ENCODE data around the gene KIFBP. TPM values are rescaled to one million over a fixed set of nuclear protein-coding genes. Genes with fewer than 3 reads are reported as not detected.

Gene KIFBP
- total and polyA plus RNA-seq, 2 experiments from 2014 or later: 26.6 to 29.8 TPM

DNA sequence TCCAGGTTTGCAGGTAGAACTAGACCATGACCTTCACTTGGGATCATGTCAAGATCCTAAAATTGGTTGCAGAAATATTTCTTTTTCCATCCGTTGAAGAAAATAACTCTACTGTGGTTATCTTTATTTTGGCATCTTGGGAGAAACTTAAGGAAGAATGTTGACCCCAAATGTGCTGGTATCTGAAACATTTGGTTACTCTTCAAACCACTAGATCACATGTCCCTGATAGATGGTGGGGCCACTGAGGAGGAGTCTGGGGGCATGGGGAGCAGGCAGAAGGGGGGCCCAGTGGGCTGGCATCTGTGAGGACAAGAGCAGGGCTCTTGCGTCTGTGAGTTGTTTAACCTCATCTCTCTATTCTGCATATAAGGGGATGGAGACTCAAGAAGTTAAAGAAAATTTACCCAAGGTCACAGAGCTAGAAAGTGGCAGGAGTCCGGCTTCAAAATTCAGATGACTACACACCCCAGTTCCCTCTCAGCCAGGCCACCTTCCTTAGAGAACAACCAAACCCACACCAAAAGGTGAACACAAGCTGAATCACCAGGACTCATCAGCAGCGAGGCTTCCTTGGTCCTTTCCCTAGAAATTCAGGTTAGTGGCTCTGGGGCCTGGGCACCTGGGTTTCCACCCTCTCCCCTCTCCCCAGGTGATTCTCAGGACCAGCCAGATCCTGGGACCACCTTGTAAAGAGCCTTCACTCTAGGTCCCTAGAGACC is 58.7 kb downstream of the KIFBP start:
- Histone ChIP-seq H3K9me3 (ENCODE audit: low read depth) (no peaks in the 10 kb centered on the region), H3K4me1 (ENCODE audit: low read depth) (no peaks in the 10 kb centered on the region), H3K27me3 (no peaks in the 10 kb centered on the region), H3K4me3 (no peak overlapping the region), H3K36me3 (no peaks in the 10 kb centered on the region), H3K27ac (no peak overlapping the region)
- TF ChIP-seq, protein P1, sequence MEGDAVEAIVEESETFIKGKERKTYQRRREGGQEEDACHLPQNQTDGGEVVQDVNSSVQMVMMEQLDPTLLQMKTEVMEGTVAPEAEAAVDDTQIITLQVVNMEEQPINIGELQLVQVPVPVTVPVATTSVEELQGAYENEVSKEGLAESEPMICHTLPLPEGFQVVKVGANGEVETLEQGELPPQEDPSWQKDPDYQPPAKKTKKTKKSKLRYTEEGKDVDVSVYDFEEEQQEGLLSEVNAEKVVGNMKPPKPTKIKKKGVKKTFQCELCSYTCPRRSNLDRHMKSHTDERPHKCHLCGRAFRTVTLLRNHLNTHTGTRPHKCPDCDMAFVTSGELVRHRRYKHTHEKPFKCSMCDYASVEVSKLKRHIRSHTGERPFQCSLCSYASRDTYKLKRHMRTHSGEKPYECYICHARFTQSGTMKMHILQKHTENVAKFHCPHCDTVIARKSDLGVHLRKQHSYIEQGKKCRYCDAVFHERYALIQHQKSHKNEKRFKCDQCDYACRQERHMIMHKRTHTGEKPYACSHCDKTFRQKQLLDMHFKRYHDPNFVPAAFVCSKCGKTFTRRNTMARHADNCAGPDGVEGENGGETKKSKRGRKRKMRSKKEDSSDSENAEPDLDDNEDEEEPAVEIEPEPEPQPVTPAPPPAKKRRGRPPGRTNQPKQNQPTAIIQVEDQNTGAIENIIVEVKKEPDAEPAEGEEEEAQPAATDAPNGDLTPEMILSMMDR (IDR thresholded peaks at IDR 0.05; ENCODE audit: low read depth, low read length): no peak
- peak in 1 of 2 donors; percentile 46 for DNase-seq (ENCODE audit: low read depth in 1 of 2, low spot score in 1 of 2)

DNA sequence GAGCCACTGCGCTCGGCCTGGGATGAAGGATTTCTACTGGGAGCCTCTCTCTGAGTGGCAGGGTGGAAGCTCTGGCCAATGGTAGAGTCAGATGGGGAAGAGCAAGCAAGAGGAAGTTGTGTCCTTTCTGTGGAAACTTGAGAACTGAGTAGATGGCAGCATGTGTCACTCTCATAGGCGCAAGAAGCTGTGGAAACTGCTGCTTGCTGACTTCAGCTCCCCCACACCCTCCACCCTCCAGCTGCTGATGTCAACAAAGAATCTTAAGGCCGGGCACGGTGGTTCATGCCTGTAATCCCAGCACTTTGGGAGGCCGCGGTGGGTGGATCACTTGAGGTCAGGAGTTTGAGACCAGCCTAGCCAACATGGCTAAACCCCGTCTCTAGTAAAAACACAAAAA is 59.5 kb downstream of the KIFBP start:
- no peak overlapping the region for H3K27ac ChIP-seq
- TF ChIP-seq, protein P1 (IDR thresholded peaks at IDR 0.05; ENCODE audit: low read depth, low read length): no peak

DNA sequence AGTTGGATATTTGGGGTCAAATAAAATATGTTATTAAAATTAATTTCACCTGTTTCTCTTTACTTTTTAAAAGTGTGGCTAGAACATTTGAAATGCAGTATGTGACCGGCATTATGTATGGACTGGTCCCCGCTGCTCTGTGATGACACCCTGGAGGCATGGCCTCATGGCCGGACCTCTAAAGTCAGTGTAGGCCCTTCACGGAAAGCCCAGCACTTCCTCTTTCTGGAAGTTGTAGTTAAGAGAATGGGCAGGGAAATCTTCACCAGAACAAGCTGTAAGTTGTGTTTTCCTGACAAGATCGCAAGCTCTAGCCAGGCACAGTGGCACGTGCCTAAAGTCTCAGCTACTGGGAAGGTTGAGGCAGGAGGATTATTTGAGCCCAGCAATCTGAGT is 61.0 kb downstream of the KIFBP start:
- Histone ChIP-seq H3K36me3 (no peaks in the 10 kb centered on the region), H3K4me3 (no peak overlapping the region), H3K27me3 (no peaks in the 10 kb centered on the region), H3K27ac (no peak overlapping the region), H3K9me3 (ENCODE audit: low read depth) (no peaks in the 10 kb centered on the region), H3K4me1 (ENCODE audit: low read depth) (no peaks in the 10 kb centered on the region)
- TF ChIP-seq, protein P1 (IDR thresholded peaks at IDR 0.05; ENCODE audit: low read depth, low read length): no peak
- DNase-seq (ENCODE audit: low read depth in 1 of 2, low spot score in 1 of 2): no peak

More for the DNA sequence above, 59.5 kb downstream of the KIFBP start:
- H3K27me3 ChIP-seq: no peaks in the 10 kb centered on the region
- no peaks in the 10 kb centered on the region for H3K36me3 ChIP-seq
- peak in 1 of 2 donors; percentile 48 for DNase-seq (ENCODE audit: low read depth in 1 of 2, low spot score in 1 of 2)
- H3K4me1 ChIP-seq (ENCODE audit: low read depth): no peaks in the 10 kb centered on the region
- no peaks in the 10 kb centered on the region for H3K9me3 ChIP-seq (ENCODE audit: low read depth)
- no peak overlapping the region for H3K4me3 ChIP-seq

DNA sequence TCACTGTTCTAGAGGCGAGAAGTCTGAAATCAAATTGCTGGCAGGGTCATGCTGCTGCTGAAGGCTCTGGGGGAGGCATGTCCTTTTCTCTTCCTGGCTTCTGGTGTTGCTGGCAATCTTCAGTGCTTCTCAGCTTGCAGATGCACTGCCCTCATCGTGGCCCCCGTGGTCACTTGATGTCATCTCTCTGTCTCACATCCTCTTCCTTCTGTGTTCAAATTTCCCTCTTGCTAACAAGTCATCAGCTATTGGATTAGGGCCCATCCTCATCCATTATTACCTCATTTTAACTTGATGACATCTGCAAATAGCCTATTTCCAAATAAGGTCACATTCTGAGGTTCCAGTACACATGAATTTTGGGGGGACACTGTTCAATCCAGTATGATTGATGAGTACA is 62.7 kb downstream of the KIFBP start:
- Histone ChIP-seq H3K4me3 (no peak overlapping the region), H3K36me3 (no peaks in the 10 kb centered on the region), H3K27ac (no peak overlapping the region), H3K27me3 (no peaks in the 10 kb centered on the region), H3K9me3 (ENCODE audit: low read depth) (no peaks in the 10 kb centered on the region), H3K4me1 (ENCODE audit: low read depth) (no peaks in the 10 kb centered on the region)
- TF ChIP-seq, protein P1 (IDR thresholded peaks at IDR 0.05; ENCODE audit: low read depth, low read length): no peak
- DNase-seq (ENCODE audit: low read depth in 1 of 2, low spot score in 1 of 2): peak in 1 of 2 donors; percentile 37

DNA sequence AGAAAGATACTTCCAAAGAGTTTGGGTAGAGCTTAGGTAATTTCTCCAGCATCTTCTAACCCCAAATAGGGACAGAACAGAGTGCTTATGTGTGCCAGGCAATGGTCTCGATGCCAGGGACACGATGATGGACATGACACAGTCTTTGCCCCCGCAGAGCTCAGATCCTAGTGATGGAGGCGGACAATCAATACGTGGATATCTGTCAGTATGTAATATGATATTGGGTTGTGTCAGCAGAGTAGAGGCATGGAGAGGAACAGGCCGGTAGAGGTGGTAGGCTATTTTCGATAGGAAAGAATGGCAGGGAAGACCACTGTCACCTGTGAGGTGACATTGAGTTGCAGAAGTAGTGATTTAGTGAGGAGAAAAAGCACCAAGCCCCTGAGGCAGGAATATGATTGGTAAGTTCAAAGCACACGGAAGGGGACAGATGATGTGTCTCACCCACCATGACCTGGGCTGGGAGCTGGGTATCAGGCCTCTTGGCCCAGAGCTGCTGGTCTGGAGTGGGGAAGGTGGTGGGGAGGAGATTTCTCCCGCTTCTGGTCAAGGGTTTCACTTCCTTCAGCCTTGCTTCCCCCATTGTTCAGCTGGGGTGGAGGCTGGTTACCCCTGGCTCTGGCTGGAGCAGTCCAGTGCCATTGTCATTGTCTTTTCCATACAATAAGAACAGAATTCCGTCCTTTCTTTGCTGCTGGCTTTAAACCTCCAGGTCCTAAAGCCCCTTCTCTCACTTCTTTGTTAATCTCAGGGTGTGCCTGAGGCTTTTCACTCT is 63.3 kb downstream of the KIFBP start:
- DNase-seq (ENCODE audit: low read depth in 1 of 2, low spot score in 1 of 2): no peak
- no peaks in the 10 kb centered on the region for H3K9me3 ChIP-seq (ENCODE audit: low read depth)
- no peak overlapping the region for H3K27ac ChIP-seq
- H3K4me1 ChIP-seq (ENCODE audit: low read depth): no peaks in the 10 kb centered on the region
- no peaks in the 10 kb centered on the region for H3K27me3 ChIP-seq
- TF ChIP-seq, protein P1 (IDR thresholded peaks at IDR 0.05; ENCODE audit: low read depth, low read length): no peak
- H3K36me3 ChIP-seq: no peaks in the 10 kb centered on the region
- no peak overlapping the region for H3K4me3 ChIP-seq
